ENCODE data around the gene BEND7.
"Not testable (repeated sequence)": the region's sequence is repeated elsewhere in the genome, so short reads cannot be mapped to it uniquely, and the experiment has no call there.

BEND7 gene

GRCh38 chr10:13528875-13529713, at the start of gene BEND7:
TSS of gene BEND7 (minus strand) at chr10:13529014. CDS start at chr10:13528533, 481 bp downstream.
- DNase-seq (ENCODE audit: low read depth in 3 of 3), result no peak

GRCh38 chr10:13573960-13574359, 45.1 kb upstream of the BEND7 start:
- no peak for DNase-seq (ENCODE audit: low read depth in 3 of 3)

GRCh38 chr10:13571541-13571940, 42.7 kb upstream of the BEND7 start:
- DNase-seq (ENCODE audit: low read depth in 3 of 3), result no peak

- DNase-seq (ENCODE audit: low read depth in 3 of 3), result no peak
Measured at GRCh38 chr10:13567030-13567429, 38.2 kb upstream of the BEND7 start.

GRCh38 chr10:13564576-13564975, 35.8 kb upstream of the BEND7 start:
- no peak for DNase-seq (ENCODE audit: low read depth in 3 of 3)

- DNase-seq (ENCODE audit: low read depth in 3 of 3), result no peak
Measured at GRCh38 chr10:13563481-13564445, 34.9 kb upstream of the BEND7 start.

GRCh38 chr10:13560597-13560996, 31.8 kb upstream of the BEND7 start:
- no peak for DNase-seq (ENCODE audit: low read depth in 3 of 3)

GRCh38 chr10:13559124-13559700, 30.4 kb upstream of the BEND7 start:
- no peak for DNase-seq (ENCODE audit: low read depth in 3 of 3)

GRCh38 chr10:13555884-13556510, 27.2 kb upstream of the BEND7 start:
- no peak for DNase-seq (ENCODE audit: low read depth in 3 of 3)

- DNase-seq (ENCODE audit: low read depth in 3 of 3), result no peak
Measured at GRCh38 chr10:13550802-13551201, 22.0 kb upstream of the BEND7 start.

GRCh38 chr10:13542533-13542932, 13.7 kb upstream of the BEND7 start:
- DNase-seq (ENCODE audit: low read depth in 3 of 3), result no peak

GRCh38 chr10:13537985-13538384, 9.2 kb upstream of the BEND7 start:
- not testable (repeated sequence) for DNase-seq (ENCODE audit: low read depth in 3 of 3)

GRCh38 chr10:13536674-13537366, 8.0 kb upstream of the BEND7 start:
- DNase-seq (ENCODE audit: low read depth in 3 of 3), result peak in 1 of 3 experiments; percentile 25

GRCh38 chr10:13535346-13535745, 6.5 kb upstream of the BEND7 start:
- no peak for DNase-seq (ENCODE audit: low read depth in 3 of 3)

- DNase-seq (ENCODE audit: low read depth in 3 of 3), result no peak
Measured at GRCh38 chr10:13529714-13529973, 830 bp upstream of the BEND7 start.

GRCh38 chr10:13528123-13528874, 515 bp downstream of the BEND7 start:
- DNase-seq (ENCODE audit: low read depth in 3 of 3), result no peak

GRCh38 chr10:13527864-13528122, 1.0 kb downstream of the BEND7 start:
- no peak for DNase-seq (ENCODE audit: low read depth in 3 of 3)

GRCh38 chr10:13526948-13527863, 1.6 kb downstream of the BEND7 start:
- DNase-seq (ENCODE audit: low read depth in 3 of 3), result no peak

- no peak for DNase-seq (ENCODE audit: low read depth in 3 of 3)
Measured at GRCh38 chr10:13525663-13526062, 3.2 kb downstream of the BEND7 start.

- no peak for DNase-seq (ENCODE audit: low read depth in 3 of 3)
Measured at GRCh38 chr10:13521026-13521425, 7.8 kb downstream of the BEND7 start.
